ENCODE results near the gene FARP1.

- TF ChIP-seq CTCF (IDR thresholded peaks at IDR 0.05) = no peak
- no peak for TF ChIP-seq EP300 (IDR thresholded peaks at IDR 0.05)
- no peak for TF ChIP-seq POLR2A (IDR thresholded peaks at IDR 0.05; ENCODE audit: low read depth)
- no peak for TF ChIP-seq POLR2AphosphoS5 (IDR thresholded peaks at IDR 0.05)
These were observed 270.9 kb downstream of the FARP1 start for GRCh38 chr13:98413796-98414195.

Measured in esophagus muscularis mucosa (tissue), 4 donors.